ENCODE measurements around the gene ZMAT5. TPM values are rescaled to one million over a fixed set of nuclear protein-coding genes. Genes with fewer than 3 reads are reported as not detected.
A peak's percentile ranks its signal among the peaks of the same experiment; 100 is the strongest.

ZMAT5 gene
- total and polyA plus RNA-seq, 2 of the 13 experiments (the other 11 are each of a cell fraction or from before 2014, with no cell fraction given): 20.7 to 27.8 TPM

DNA sequence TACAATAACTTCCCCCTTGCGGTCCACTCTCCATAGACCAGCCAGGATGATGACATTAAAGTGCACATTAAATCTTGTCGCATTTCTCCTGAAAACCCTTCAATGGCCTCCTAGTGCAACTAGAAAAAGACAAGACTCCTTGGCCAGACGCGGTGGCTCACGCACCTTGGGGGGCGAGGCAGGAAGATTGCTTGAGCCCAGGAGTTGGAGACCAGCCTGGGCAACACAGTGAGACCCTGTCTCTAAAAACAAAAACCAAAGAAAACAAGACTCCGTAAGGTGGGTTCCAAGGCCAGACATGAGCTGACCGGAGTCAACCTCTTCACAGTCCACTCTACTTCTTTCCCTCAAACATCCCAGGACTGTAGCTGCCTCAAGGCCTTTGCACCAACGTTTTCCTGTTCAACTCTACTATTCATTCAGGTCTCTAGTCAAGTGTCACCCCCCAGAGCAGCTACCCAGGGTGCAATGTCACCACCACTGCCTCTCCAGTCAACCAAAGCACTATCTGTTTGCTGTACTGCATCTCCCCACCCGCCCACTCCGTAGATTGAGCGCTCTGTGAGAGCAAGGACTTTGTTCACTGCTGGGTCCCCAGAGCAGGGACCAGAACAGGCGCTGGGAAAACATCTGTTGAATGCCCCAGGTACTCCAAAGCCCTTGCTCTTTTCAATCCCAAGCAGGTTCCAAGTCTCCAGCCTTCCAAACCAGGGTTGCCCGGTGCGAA is 739 bp downstream of the ZMAT5 start (continued):
- TF ChIP-seq, protein P1, sequence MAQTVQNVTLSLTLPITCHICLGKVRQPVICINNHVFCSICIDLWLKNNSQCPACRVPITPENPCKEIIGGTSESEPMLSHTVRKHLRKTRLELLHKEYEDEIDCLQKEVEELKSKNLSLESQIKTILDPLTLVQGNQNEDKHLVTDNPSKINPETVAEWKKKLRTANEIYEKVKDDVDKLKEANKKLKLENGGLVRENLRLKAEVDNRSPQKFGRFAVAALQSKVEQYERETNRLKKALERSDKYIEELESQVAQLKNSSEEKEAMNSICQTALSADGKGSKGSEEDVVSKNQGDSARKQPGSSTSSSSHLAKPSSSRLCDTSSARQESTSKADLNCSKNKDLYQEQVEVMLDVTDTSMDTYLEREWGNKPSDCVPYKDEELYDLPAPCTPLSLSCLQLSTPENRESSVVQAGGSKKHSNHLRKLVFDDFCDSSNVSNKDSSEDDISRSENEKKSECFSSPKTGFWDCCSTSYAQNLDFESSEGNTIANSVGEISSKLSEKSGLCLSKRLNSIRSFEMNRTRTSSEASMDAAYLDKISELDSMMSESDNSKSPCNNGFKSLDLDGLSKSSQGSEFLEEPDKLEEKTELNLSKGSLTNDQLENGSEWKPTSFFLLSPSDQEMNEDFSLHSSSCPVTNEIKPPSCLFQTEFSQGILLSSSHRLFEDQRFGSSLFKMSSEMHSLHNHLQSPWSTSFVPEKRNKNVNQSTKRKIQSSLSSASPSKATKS (CRISPR knock-in tag; IDR thresholded peaks at IDR 0.05): no peak
- TF ChIP-seq ZBTB34 (CRISPR knock-in tag; IDR thresholded peaks at IDR 0.05) (no peak), HBP1 (CRISPR knock-in tag; IDR thresholded peaks at IDR 0.05; ENCODE audit: low read depth) (no peak; the same call in 1 of the 2 replicates), SMAD9 (CRISPR knock-in tag; IDR thresholded peaks at IDR 0.05) (no peak), ZNF839 (CRISPR knock-in tag; IDR thresholded peaks at IDR 0.05; ENCODE audit: borderline replicate concordance) (no peak), ZBTB7B (CRISPR knock-in tag; IDR thresholded peaks at IDR 0.05) (peak; percentile 26; the same call in 1 of the 2 replicates), POLR2AphosphoS5 (IDR thresholded peaks at IDR 0.05; ENCODE audit: low read depth, low read length) (no peak), SRSF9 (IDR thresholded peaks at IDR 0.05; ENCODE audit: borderline replicate concordance, insufficient read depth, low read depth, low read length, poor library complexity, severe bottlenecking) (no peak), RBFOX2 (IDR thresholded peaks at IDR 0.05; ENCODE audit: low read depth, low read length) (no peak), CHD4 (IDR thresholded peaks at IDR 0.05; ENCODE audit: borderline replicate concordance, low read length) (no peak), CBX1 (IDR thresholded peaks at IDR 0.05; ENCODE audit: low read depth) (no peak), ZNF547 (CRISPR knock-in tag; IDR thresholded peaks at IDR 0.05) (no peak), NFAT5 (CRISPR knock-in tag; IDR thresholded peaks at IDR 0.05) (no peak)
- TF ChIP-seq, protein P2, sequence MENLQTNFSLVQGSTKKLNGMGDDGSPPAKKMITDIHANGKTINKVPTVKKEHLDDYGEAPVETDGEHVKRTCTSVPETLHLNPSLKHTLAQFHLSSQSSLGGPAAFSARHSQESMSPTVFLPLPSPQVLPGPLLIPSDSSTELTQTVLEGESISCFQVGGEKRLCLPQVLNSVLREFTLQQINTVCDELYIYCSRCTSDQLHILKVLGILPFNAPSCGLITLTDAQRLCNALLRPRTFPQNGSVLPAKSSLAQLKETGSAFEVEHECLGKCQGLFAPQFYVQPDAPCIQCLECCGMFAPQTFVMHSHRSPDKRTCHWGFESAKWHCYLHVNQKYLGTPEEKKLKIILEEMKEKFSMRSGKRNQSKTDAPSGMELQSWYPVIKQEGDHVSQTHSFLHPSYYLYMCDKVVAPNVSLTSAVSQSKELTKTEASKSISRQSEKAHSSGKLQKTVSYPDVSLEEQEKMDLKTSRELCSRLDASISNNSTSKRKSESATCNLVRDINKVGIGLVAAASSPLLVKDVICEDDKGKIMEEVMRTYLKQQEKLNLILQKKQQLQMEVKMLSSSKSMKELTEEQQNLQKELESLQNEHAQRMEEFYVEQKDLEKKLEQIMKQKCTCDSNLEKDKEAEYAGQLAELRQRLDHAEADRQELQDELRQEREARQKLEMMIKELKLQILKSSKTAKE (CRISPR knock-in tag; IDR thresholded peaks at IDR 0.05; ENCODE audit: borderline replicate concordance): no peak
- TF ChIP-seq, protein P3, sequence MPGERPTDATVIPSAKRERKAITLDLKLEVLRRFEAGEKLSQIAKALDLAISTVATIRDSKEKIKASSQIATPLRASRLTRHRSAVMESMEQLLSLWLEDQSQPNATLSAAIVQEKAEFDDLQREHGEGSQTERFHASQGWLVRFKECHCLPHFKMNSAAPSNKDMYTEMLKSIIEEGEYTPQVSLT (CRISPR knock-in tag; IDR thresholded peaks at IDR 0.05; ENCODE audit: borderline replicate concordance, low read depth): no peak
